Fibroblast of skin of scalp (primary cell): ENCODE measurements around the gene ISX.

ENCODE experiments used
- DNase-seq: peaks from one replicate; pipeline ENCODE4 v3.0.0-alpha.2; 2013

Gene ISX

DNA sequence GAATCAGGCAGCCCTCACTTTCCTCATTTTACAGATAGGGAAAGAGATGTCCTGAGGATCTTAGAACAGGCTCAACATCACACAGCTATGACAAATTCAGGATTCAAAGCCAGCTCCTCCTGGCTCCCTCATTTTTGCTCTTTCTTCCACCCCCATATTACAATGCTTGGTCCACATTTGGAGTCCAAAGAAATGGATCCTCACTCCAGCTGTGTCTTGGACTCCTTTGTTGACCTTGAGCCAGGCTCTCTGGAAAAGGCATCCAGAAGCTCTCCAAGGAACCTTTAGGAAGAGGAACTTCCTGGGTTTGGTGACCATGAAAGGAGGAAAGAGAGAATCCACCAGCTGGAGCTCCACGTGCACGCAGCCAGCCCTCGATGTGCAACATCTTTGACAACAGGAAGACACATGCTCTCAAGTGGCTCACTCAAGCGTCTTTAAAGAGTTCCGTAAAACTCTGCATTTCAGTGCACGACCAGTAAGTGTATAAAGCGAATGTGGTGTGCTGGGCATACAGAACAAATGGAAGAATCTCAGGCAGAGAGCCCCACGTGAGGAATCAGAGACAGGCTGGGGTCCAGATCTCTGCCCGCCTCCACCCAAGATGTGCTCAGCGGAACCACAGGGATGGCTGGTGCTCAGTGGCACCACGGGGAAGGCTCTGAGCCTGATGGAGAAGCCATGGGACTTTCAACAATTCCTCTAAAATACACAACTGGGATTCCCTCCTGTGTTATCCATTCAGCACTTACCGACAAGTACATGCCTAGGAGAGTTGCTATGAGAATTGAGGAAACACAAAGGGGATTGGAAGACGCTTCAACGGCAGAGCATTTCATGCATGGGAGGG is 48.4 kb downstream of the ISX start:
- no peak for DNase-seq

DNA sequence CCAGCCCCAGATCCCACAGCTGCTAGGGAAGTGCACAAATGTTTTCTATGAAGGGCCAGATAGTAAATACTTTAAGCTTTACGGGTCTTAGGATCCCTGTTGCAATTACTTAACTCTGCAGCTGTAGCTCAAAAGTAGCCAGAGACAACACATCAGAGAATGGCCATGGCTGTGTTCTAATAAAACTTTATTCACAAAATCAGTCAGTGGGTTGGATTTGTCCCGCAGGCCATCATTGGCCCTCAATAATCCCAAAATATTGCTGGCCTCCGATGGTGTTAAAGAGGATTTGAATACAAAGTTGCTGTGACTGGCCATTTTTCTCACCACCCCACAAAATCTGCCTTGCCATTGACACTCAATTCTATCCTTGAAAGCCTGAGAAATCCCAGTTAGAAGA is 49.6 kb downstream of the ISX start:
- no peak for DNase-seq

DNA sequence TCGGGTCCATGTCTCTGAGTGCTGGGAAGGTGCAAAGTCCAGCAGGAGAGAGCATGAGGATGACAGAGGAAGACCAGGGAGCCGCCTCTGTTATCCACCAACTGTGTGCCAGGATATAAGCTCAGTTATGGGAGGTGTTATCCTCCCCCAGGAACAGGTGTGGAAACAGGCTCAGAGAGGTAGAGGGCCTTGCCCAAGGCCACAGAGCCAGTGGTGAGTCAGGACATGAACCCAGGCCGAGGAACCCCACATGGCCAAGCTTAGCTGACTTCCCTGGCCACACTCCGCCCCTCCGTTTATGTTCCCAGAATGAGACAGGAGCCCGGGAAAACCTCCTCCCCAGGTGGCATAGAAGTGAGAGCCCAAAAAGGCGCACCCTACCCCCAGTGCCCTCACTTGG is 50.3 kb downstream of the ISX start:
- DNase-seq: no peak

DNA sequence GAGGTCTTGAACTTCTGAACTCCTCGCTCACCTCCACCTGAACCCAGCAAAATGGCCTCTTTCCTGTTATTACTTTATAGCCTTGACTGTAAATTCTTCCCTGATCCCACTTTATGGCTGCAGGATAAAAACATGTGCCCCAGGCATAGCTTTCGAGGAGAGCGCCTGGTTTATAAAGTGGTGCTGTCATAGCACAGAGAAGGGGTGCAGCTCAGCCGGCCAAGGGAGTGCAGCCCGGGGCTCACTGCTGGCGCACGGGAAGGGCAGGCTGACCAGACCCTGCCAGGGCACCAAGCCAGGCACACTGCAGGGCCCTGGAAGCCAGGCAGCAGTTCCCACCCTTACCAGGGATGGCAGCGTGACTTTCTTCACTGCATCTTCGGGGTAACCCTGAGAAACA is 50.9 kb downstream of the ISX start:
- no peak for DNase-seq

DNA sequence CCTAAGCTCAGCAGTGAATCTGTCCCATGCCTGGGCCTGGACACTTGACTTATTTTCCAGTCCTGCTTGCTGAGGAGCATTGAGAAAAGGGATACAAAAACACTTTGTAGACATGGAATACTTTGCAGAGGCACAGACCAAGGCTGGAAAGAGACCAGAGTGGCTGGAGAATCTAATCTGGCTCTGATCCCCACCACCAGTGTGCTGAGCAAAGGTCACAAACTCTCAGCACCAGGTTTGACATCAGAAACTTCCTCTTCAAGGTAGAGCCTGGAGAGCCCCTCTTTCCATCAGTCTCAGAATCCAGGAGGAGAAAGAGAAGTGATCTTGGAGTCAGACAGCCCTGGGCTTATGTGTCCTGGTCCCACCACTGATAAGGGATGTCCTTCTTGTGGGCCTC is 53.5 kb downstream of the ISX start:
- no peak for DNase-seq

DNA sequence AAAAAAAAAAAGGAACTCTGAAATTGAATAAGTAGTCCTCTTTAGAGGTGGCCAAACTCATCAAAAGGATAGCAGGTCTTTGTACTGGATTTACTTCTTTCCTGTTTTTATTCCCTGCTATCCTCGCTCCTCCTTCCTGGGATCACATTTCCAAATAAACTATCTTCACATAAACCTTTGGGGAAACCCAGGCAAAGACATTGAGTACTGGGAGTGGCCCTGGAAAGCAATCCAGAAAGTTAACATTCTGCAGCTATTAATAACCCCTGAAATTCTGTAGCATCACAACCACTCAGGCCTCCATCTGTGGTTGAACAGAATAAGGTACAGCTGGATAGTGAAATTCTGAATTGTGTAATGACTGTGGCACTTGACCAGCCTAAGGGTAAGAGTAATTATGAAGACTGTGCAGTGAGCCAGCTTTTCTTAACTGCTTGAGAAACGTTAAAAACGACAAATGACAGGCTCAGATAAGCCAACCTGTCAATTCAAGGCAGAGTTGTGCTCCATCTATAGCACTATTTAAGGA is 58.8 kb downstream of the ISX start:
- DNase-seq: no peak

DNA sequence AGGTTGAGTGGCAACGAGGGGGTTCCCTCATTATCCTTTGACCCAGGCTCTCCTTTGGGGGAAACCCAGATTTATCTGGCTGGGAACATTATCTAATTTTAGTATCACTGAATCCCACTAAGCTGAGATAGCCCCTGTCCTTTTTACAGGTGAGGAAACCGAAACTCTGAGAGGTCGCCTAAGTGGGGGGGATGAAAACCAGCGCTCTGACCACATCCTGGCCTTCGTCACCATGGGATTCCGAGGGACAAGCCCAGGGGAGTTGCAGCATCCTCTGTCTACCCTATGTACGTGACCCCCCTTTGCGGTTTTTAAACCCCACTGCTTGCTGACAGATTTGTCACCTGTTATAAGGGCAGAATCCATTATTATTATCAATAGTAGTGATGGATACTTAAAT is 61.0 kb downstream of the ISX start:
- no peak for DNase-seq

DNA sequence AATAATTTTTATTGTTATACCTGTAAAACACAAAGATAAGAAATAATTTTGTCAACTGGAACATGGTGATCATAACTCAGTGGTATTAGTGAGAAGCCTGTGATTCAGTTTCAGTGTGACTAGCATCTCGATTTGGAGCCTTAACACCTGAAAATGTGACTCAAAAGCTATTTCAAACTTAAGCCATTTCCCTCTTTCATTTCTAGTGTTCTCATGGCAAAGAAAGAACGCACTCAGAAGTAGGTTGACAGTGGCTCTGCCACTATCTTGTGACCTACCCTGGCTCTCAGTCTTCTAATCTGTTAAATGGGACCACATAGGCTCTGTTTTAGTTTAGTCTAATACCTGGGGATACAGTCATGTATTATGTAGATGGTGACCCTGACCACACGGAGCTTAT is 62.7 kb downstream of the ISX start:
- DNase-seq: no peak

DNA sequence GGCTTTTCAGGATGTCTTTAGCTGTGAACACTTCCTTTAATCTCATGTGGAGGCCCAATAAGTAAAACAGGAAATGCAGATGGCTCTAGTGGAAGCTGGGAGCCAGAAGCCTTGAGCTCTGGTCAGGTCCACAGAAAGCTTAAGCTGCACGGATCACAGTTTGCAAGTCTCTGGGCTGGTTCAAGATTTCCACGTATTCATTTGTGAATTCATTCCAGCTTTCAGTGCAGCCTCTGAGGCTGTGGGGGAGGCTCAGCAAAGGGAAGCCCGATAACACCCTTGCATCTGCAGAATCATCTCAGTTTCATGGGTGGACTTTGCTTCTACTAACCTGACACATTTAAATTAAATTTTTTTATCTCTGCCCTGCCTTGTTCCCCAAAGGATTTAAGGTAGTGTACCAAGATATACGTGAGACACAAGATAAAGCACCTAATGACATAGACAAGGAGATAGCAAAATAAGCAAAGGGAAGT is 65.6 kb downstream of the ISX start:
- DNase-seq: no peak

DNA sequence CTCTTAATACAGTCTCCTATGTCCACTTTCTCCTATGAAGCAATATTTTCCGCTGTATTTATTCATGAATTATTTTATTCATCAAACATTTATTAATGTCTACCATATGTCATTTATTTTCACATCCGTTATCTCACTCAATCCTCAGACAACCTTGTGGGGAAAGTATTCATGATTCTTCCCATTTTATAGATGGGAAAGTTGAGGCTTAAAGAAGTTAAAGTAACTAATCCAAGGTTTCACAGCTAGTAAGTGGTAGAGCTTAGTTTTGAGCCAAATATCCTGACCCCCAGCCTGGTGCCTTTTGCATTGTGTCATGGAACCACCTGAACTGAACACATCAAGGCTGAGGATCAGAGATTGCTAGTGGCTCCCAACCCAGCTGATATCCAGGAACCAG is 66.6 kb downstream of the ISX start:
- no peak for DNase-seq

DNA sequence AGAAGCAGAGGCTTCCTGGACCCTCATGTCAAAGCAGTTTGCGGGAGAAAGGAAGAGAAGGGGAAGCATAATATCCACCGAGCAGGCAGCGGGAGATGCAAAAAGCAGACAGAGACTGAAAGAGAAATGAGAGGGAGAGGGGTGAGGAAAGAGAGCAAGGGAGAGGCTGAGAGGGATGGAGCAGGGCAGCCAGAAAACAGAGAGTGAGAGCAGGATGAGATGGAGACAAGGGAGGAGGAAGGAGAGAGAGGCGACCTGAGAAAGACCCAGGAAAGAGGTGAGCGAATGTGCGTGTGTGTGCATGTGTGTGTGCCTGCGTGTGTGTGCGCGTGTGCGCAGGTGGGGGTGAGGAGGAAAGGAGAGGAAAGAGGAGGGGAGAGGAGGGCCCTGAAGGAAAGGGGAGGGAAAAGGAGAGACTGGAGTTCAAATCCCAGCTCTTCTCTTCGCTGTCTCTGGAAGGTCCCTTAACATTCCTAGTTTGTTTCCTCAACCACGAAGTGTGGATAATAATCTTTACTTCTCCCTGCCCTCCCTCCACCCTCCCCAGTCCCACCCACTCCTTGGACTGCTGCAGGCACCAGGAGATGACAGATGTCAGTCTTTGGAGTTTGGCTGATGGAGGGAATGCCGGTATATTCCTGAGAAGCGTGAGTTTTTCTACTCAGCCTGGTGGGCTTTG is 67.9 kb downstream of the ISX start:
- no peak for DNase-seq

DNA sequence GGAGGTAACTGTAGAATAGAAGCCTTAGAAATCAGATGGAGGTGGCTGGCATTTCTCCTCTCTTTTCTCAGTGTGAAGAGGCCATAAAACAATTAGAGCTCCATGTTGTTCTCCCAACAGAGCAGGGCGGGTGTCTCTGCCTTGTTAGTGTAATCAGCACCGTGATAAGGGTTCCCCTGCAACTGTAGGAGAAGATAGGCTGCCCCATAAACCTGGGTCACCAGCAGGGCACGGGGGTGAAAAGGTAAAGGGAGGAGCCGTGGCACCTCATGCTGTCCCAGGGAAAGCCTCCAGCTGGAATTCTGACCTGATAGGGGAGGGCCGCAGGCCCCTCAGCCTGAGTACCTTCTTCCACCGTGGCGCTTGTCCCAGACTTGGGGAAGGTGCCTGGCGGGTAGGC is 68.7 kb downstream of the ISX start:
- no peak for DNase-seq

DNA sequence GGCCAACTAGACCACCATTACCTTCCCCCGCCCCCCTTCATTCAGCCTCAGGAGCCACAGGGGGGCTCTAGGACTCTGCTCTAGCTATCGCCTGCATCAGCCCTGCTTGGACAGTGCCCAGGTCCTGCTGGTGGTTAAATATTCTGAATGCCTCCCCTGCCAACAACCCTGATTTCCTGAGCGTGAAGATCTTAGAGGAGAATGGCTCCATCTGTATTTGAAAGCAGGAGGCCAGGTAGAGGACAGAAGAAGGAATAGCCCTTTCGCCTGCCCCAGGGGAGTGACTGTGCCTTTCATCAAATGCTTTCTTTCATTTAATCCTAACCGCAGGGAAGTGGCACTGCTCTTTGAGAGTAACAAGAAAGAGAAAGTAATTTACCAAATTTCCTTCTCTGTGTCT is 69.2 kb downstream of the ISX start:
- DNase-seq: no peak
